ENCODE data around the gene PDPK1. TPM values are rescaled to one million over a fixed set of nuclear protein-coding genes. Genes with fewer than 3 reads are reported as not detected.

PDPK1 gene
- total RNA-seq: 10 to 100 TPM; 47.1 to 55.3 (median 54.3) TPM

DNA sequence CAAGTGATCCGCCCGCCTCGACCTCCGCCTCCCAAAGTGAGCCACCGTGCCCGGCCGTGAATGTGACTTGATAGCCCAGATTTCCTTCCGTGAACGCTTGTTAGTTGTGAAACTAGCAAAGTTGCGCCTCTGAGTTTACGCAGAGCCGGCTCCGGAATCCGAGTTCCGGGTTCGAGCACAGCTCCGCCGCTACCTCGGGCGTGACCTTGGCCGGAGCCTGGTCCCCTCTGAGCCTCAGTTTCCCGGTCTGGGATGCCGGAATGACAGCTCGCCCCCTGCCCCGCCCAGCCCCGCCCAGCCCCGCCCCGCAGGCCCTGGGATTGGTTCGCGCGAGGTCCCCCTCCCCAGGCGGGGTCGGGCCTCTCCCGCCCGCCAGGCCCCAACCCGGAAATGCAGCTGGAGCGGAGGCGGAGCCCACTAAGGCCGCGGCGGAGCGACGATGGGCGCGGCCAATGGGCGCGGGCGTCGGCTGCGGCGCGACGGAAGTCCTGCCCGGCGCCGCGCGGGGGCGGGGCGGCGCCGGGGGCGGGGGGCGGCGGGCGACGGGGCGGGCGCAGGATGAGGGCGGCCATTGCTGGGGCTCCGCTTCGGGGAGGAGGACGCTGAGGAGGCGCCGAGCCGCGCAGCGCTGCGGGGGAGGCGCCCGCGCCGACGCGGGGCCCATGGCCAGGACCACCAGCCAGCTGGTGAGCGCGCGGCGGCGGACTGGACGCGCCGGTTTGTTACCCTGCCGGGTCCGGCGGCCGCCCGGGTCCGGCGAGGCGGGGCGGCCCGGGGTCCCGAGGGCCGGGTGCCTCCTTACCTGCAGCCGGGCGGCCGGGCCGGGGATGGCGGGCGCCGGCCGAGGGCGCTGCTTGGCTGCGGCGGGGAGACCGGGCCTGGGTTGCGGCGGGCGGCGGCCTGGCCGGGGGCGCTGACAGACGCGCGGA, at the start of gene PDPK1:
Gene PDPK1, plus strand, starts transcription at position 571 of the 929 bp plus-strand sequence. Its CDS starts 92 bp downstream, at position 663.
- ATAC-seq (peak; percentile 90 to 91), DNase-seq (peak; percentile 92)
- no peaks in the 10 kb centered on the region for H3K9me3 Mint-ChIP-seq
- peak within 1 kb of the TSS; percentile 83 for H3K4me3 Mint-ChIP-seq
- peaks cover 4% of the 10 kb centered on the region for H3K36me3 Mint-ChIP-seq (ENCODE audit: insufficient read depth)
- H3K4me1 Mint-ChIP-seq (ENCODE audit: low read depth): peaks cover 45% of the 10 kb centered on the region
- no peaks in the 10 kb centered on the region for H3K27me3 Mint-ChIP-seq (ENCODE audit: low read depth)

DNA sequence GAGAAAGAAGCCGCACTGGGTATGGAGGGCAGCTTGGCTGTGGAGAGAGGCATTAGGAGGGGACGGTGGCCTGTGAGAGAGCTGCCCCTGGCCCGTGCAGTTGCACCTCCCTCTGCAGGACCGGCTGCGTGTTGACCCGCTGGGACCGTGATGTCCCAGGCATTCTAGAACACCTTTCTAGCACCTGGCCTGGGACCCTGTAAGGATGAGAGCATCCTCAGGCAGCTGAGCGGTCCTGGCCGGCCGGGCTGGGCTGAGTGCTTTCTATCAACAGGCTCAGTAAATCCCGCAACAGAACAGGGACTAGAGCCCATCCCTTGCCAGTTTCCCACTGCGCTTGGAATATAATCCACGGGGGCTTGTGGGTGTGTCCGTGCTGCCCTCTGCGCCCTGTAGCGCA, 48.2 kb upstream of the PDPK1 start:
- peaks cover 12% of the 10 kb centered on the region for H3K4me1 Mint-ChIP-seq (ENCODE audit: low read depth)
- ATAC-seq (no peak), DNase-seq (no peak)
- H3K36me3 Mint-ChIP-seq (ENCODE audit: insufficient read depth): no peaks in the 10 kb centered on the region
- no peak overlapping the region for H3K4me3 Mint-ChIP-seq
- no peaks in the 10 kb centered on the region for H3K9me3 Mint-ChIP-seq
- H3K27me3 Mint-ChIP-seq (ENCODE audit: low read depth): no peaks in the 10 kb centered on the region

DNA sequence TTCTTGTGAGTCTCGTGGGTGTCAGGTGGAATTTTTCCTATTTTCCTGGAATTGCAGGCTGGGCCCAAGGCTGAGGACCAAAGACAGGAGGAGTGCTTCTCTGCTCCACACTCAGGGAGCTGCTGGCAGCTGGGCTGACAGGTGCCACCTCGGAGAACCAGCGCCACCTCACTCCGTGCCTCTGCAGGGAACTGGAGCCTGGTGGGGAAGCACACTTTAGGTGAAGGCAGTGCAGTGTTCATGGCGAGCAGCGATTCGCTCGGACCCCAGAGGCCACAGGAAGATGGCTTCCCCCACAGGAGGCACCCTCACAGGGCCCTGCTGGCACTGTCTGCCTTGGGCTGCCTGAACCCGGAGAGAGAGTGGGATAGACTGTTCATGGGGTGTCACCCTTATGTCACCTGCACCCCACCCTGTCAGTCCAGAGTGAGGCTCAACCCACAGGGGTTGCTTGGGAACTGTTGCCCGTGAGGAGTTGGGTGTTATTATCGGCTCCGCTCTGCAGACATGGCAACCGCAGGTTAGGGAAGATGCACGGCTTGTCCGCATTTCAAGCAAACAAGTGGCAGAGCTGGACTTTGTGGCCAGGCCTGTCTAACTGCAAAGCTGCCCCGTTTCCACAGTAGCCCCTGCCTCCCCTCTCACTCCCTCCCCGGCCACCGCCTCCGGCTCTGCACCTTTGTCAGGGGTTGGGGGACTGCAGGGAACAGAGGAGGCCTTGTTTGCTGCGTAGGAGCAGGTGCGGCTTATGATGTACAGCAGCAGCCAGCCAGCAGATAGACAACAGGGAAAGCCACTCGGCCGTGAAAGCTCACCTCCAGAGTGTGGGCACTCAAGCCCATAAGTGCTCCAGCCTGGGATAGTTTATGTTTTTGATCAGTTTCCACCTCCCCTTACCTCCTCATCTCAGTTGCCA, 47.4 kb upstream of the PDPK1 start:
- DNase-seq: no peak
- no peak for ATAC-seq
- Mint-ChIP-seq H3K4me3 (no peak overlapping the region), H3K36me3 (ENCODE audit: insufficient read depth) (no peaks in the 10 kb centered on the region), H3K9me3 (no peaks in the 10 kb centered on the region), H3K4me1 (ENCODE audit: low read depth) (peaks cover 12% of the 10 kb centered on the region), H3K27me3 (ENCODE audit: low read depth) (no peaks in the 10 kb centered on the region)

DNA sequence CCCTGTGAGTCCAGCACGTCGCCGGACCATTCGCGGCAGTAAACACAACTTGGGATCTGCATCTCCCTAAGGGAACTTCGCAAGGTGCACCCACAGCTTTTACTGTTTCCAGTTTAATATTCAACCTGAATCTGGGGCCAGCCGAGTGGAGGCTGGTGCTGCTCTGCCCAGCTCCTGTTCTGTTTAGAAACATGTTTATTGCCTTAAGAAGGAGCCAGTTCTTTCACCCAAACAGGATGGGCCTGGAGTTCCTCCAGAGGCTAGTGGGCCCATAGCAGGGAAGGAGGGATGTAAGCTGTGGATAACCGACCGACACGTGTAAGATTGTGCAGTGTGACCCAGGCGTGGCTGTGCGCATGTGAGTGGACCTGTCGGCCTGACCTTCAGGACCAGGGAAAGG, 45.5 kb upstream of the PDPK1 start:
- Mint-ChIP-seq H3K4me1 (ENCODE audit: low read depth) (peaks cover 4% of the 10 kb centered on the region), H3K4me3 (no peak overlapping the region), H3K36me3 (ENCODE audit: insufficient read depth) (peaks cover 1% of the 10 kb centered on the region), H3K9me3 (no peaks in the 10 kb centered on the region), H3K27me3 (ENCODE audit: low read depth) (no peaks in the 10 kb centered on the region)
- DNase-seq: no peak
- no peak for ATAC-seq

DNA sequence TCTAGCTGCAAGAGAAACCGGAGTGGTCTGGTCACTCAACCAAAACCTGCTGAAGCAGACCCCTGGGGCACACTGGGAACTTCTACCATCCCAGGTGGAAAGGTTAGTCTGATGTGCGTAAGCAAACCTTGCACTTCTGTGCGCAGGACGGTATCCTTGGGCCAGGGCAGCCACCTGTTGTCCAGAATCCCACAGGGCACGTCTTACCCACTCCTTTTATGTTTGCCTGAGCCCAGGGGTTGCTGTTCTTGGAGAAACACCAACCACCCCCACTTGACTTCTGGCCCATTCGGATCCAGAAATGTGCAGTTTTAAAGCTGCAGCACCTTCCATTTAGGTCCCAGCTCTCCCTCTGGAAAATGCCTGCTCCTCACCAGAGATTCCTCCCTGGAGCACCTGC, 44.2 kb upstream of the PDPK1 start:
- Mint-ChIP-seq H3K9me3 (no peaks in the 10 kb centered on the region), H3K27me3 (ENCODE audit: low read depth) (no peaks in the 10 kb centered on the region), H3K4me3 (no peak overlapping the region), H3K36me3 (ENCODE audit: insufficient read depth) (peaks cover 4% of the 10 kb centered on the region), H3K4me1 (ENCODE audit: low read depth) (no peaks in the 10 kb centered on the region)
- no peak for DNase-seq
- no peak for ATAC-seq

DNA sequence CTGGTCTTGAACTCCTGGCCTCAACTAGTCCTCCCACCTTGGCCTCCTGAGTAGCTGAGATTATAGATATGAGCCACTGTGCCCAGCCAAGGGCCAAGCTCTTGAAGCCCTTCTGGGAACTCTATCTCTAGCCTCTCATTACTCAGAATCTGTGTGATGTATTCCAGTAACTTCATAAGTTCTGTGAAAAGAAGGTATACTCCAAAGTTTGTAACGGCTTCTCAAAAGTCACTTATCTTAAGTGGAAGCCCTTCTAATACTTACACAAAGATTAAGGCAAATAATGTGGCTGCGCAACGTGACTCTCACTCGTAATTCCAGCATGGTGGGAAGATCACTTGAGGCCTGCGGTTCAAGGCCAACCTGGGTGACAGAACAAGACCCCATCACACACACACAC, 43.2 kb upstream of the PDPK1 start:
- Mint-ChIP-seq H3K27me3 (ENCODE audit: low read depth) (no peaks in the 10 kb centered on the region), H3K36me3 (ENCODE audit: insufficient read depth) (peaks cover 4% of the 10 kb centered on the region), H3K4me3 (no peak overlapping the region), H3K9me3 (no peaks in the 10 kb centered on the region), H3K4me1 (ENCODE audit: low read depth) (no peaks in the 10 kb centered on the region)
- ATAC-seq (no peak), DNase-seq (no peak)

DNA sequence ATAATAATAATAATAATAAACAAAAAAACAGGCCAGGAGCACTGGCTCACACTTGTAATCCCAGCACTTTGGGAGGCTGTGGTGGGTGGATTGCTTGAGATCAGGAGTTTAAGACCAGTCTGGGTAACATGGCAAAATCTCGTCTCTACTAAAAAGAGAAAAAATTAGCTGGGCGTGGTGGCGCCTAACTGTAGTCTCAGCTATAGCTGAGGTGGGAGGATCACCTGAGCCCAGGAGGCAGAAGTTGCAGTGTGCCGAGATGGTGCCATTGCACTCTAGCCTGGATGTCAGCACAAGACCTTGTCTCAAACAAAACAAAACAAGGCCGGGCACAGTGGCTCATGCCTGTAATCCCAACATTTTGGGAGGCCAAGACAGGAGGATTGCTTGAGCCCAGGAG, 42.8 kb upstream of the PDPK1 start:
- no peak overlapping the region for H3K4me3 Mint-ChIP-seq
- H3K9me3 Mint-ChIP-seq: no peaks in the 10 kb centered on the region
- ATAC-seq: no peak
- no peaks in the 10 kb centered on the region for H3K27me3 Mint-ChIP-seq (ENCODE audit: low read depth)
- no peak for DNase-seq
- no peaks in the 10 kb centered on the region for H3K4me1 Mint-ChIP-seq (ENCODE audit: low read depth)
- peaks cover 4% of the 10 kb centered on the region for H3K36me3 Mint-ChIP-seq (ENCODE audit: insufficient read depth)

DNA sequence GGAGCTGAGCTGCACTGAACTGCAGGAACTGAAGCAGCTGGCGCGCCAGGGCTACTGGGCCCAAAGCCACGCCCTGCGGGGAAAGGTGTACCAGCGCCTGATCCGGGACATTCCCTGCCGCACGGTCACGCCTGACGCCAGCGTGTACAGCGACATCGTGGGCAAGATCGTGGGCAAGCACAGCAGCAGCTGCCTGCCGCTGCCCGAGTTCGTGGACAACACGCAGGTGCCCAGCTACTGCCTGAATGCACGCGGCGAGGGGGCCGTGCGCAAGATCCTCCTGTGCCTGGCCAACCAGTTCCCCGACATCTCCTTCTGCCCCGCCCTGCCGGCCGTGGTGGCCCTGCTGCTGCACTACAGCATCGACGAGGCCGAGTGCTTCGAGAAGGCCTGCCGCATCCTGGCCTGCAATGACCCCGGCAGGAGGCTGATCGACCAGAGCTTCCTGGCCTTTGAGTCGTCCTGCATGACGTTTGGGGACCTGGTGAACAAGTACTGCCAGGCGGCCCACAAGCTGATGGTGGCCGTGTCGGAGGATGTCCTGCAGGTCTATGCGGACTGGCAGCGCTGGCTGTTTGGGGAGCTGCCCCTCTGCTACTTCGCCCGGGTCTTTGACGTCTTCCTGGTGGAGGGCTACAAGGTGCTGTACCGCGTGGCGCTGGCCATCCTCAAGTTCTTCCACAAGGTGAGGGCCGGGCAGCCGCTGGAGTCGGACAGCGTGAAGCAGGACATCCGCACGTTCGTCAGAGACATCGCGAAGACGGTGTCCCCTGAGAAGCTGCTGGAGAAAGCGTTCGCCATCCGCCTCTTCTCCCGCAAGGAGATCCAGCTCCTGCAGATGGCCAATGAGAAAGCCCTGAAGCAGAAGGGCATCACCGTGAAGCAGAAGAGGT, 41.4 kb upstream of the PDPK1 start:
- DNase-seq (no peak), ATAC-seq (no peak)
- no peaks in the 10 kb centered on the region for H3K4me1 Mint-ChIP-seq (ENCODE audit: low read depth)
- no peaks in the 10 kb centered on the region for H3K9me3 Mint-ChIP-seq
- H3K36me3 Mint-ChIP-seq (ENCODE audit: insufficient read depth): peaks cover 4% of the 10 kb centered on the region
- H3K27me3 Mint-ChIP-seq (ENCODE audit: low read depth): no peaks in the 10 kb centered on the region
- no peak overlapping the region for H3K4me3 Mint-ChIP-seq

DNA sequence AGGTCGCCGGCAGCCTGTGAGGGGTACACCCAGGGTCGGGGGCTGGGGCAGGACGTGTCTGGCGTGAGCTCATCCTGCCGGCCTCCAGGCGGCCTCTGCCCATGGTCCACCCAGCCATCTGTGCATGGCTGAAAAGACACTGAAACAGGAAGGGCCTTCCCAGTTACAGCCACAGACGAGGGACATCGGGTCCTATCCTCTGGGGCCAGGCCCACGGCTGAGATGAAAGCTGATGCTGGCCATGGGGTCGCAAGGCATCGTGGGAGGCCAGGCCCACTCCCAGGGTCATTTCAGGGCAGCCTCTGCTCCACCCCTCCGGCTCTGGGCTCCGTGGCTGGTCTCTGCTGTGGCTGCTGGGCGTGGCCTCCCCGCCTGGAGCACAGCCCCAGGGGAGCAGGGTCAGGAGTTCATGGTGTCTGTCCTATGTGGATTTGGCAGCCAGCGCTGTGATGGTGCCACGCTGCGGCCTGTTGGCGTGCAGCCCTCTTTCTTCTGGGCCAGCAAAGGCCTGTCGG, 40.6 kb upstream of the PDPK1 start:
- H3K4me1 Mint-ChIP-seq (ENCODE audit: low read depth): no peaks in the 10 kb centered on the region
- DNase-seq: no peak
- H3K4me3 Mint-ChIP-seq: no peak overlapping the region
- H3K9me3 Mint-ChIP-seq: no peaks in the 10 kb centered on the region
- peaks cover 4% of the 10 kb centered on the region for H3K36me3 Mint-ChIP-seq (ENCODE audit: insufficient read depth)
- H3K27me3 Mint-ChIP-seq (ENCODE audit: low read depth): no peaks in the 10 kb centered on the region
- no peak for ATAC-seq

DNA sequence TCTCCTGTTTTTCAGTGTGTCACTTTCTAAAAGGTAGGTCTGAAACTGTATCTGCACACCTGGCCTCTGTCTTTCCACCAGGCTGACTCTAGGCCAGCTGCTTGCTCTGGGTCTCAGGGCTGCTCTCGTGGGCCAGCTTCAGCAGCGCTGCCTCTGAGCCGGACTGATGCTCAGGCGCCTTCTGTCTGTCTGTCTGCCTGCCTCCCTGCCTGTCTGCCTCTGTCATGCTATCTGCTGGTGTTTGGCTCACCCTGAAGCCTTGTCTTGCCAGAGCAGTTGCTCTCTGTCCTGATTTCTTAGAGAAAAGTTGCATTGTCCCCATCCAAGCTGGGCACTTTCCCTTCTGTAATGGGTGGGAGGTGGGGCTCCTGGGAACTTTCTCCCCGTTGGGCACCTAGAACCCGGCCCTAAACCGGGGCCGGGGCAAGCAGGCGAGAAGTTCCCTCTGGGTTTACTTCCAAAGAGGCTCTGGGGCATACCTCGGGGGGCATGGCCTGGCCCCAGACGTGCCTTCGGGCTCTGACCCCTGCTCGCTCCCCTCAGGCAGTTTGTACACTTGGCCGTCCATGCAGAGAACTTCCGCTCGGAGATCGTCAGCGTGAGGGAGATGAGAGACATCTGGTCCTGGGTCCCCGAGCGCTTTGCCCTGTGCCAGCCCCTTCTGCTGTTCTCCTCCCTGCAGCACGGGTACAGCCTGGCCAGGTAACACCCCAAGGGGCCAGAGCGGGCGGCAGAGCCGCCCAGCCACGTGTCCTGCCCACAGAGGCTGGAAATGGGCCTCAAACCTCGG, 39.9 kb upstream of the PDPK1 start:
- Mint-ChIP-seq H3K27me3 (ENCODE audit: low read depth) (no peaks in the 10 kb centered on the region), H3K36me3 (ENCODE audit: insufficient read depth) (peaks cover 4% of the 10 kb centered on the region), H3K4me1 (ENCODE audit: low read depth) (no peaks in the 10 kb centered on the region), H3K4me3 (no peak overlapping the region), H3K9me3 (no peaks in the 10 kb centered on the region)
- no peak for ATAC-seq
- no peak for DNase-seq

DNA sequence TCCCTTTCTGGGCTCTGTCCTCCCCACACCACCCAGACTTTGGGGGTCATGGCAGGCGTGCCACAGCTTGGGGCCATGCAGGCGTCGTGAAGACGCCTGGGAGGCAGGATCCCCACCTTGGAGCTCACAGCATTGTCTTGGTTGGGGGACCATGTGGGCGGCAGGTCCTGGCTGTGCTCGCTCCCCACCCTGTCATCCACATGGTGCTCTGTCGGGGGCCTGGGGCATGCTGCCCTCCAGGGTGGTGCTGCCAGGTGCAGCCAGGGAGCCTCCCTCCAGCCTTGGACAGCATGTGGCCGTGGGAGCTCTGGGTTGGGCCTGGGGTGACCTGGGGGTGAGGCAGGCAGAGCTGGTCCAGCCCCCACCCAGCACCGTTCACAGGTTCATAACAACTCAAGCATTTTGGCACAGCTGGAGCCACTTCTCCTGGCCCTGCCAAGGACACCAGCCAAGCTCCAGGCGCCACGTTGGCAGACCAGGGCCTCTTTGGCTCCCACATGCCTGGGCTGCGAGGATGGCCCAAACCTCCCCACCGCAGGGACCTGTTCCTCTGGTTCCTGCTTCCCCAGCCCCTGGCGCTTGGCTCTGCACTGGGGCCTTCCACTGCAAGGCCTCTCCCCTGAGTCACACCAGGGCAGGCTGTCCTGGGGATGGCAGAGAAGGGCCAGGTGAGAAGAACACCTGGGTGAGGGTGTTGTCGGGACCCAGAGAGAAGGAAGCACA, 39.1 kb upstream of the PDPK1 start:
- Mint-ChIP-seq H3K36me3 (ENCODE audit: insufficient read depth) (peaks cover 4% of the 10 kb centered on the region), H3K4me1 (ENCODE audit: low read depth) (no peaks in the 10 kb centered on the region), H3K9me3 (no peaks in the 10 kb centered on the region), H3K27me3 (ENCODE audit: low read depth) (no peaks in the 10 kb centered on the region), H3K4me3 (no peak overlapping the region)
- no peak for ATAC-seq
- DNase-seq: no peak

DNA sequence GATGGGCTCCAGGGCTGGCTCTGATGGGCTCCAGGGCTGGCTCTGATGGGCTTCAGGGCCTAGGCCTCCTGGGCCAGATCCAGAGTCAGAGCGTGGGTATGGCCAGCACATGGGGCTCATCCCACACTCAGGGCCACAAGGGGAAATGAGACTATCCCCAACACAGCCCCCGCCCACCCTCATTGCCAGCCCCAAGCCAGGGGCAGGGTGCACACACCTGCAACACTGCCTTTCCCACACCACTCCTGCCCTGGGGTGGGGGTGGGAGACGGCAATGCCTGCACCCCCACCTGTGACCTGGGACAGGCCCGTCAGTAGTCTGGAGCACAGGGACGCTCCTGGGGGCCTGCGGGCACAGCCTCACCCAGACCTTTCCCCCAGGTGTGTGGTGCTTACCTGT, 38.4 kb upstream of the PDPK1 start:
- DNase-seq (no peak), ATAC-seq (no peak)
- H3K4me3 Mint-ChIP-seq: no peak overlapping the region
- no peaks in the 10 kb centered on the region for H3K27me3 Mint-ChIP-seq (ENCODE audit: low read depth)
- peaks cover 4% of the 10 kb centered on the region for H3K36me3 Mint-ChIP-seq (ENCODE audit: insufficient read depth)
- no peaks in the 10 kb centered on the region for H3K4me1 Mint-ChIP-seq (ENCODE audit: low read depth)
- H3K9me3 Mint-ChIP-seq: no peaks in the 10 kb centered on the region

Measured in activated T-cell treated with anti-CD3 and anti-CD28 coated beads, Interleukin-2, amount 50 U/mL, for 4 hours (primary cell).